NCI-H524 (cell line): Measurements from ENCODE around the gene IRF2.
"Not testable (repeated sequence)": the region's sequence is repeated elsewhere in the genome, so short reads cannot be mapped to it uniquely, and the experiment has no call there.

Source experiments
- DNase-seq, 2 experiments: peaks; one replicate each; lab custom pipeline; 2025; lab: John Stamatoyannopoulos, UW

IRF2 gene

DNA sequence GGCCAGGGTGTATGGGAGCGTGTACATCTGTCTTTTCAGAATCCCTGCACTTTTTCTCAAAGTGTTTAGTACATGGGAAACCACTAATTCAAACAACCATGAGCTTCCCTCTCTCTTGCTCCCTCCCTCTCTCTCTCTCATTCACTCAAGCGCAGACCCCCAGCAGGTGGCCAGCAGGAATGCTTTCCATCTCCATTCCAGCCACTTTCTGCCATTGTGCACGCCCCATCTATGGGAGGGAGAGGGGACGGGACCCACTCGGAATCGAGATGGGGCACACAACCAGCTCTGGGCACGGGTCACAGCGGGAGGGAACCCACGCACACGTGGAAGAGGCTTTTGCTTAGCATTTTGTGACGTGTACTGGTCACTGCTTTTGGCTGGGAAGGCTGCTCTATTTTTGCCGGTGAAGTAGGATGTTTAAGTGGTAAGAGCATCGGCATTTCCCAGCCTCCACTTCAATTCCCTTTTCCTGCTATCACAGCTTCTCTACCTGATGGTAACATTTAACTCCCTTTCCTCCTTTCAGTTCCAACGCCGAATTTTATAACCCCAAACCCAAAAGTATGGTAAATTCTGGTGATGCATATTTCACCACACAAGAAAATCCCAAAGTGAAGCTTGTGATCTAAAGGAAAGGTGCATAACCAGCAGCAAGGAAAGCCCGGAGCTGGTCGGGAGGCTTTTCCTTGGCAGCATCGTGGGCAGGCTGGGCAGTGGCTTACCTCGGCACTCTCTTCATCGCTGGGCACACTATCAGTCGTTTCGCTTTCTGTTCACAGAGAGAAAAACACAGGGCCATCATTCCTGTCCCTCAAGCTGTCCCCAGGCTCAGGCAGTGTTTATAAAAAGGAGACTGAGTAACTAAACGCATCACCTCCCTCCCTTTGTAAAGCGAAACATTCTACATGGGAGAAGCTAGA lies 84.1 kb downstream of the IRF2 start:
- no peak for DNase-seq

DNA sequence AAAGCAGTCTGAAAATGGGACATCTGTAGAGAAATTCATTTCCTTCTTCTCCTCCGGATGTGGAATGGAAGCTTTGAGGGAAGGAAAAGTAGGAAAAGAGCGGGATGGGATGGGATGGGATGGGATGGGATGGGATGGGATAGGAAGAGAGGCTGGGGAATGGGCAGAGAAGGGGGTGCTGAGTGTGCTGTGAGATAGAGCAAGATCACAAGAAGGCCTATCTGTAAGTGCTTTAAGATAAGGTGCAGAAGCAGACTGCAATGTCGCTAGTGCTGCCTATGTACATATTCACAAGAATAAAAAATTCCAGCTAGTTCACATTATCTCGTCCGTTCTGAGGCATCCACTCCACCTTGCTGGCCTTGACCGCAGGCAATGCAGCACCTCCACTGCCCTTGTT lies 86.2 kb downstream of the IRF2 start:
- DNase-seq = no peak

DNA sequence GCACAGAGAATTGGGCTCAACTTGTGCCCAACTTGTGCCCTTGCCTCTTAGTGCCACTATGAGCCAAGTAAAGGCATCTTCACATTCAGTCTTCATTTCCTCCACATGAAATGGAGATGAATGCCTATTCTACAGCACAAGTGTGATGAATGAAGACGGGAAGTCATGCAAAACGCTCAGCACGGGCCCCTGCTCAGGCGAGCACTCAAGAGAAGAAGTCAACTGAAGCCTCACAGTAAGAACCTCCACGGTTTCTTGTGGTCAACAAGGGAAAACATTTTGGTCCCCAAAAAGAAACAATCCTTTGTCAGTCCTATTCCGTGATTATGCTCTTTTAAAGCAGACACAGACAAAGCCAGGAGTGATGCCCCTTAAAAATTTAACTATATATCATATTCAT lies 87.0 kb downstream of the IRF2 start:
- DNase-seq = no peak

DNA sequence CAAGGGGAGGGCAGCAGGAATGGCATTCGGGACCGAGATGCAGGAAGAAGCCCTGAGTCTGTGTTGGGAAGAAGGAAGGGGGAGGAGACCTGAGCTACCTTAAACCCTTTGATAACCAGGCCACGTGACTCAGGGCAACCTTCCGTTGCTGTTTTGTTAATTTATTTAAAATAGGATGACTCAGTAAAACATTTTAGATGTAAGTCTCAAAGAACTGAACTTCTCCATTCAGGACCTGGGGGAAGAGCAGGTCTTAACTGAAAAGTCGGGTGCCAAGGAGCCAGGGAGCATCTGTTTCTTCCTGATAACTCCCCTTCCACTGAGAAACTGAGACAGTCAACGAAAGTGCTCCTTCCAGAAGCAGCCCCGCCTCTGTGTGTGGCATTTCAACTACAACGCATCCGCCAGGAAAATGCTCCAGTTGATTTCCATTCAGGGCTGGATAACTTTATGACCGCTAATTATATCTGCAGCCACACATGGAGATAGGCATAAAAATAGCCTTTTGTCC lies 88.0 kb downstream of the IRF2 start:
- DNase-seq = no peak

DNA sequence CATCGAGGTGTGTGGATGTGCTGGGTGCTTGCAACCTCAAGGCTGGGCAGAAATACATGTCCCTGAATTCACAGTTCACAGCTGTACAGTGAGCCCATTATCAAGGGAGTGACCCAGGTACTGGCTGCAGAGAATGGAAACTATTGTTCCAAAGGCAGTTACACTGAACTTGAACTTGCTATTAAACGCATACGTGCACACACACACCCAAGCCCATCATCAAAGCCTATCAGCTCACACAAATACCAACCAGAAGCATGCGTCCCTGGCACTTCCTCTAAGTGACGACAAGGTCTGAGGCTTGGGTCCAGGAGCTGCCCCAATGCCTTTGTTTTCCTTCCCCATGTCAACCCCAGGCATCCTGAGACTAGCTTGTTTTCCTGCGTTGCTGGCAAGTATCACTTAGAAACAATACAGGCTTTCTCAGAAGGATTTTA lies 88.6 kb downstream of the IRF2 start:
- no peak for DNase-seq

DNA sequence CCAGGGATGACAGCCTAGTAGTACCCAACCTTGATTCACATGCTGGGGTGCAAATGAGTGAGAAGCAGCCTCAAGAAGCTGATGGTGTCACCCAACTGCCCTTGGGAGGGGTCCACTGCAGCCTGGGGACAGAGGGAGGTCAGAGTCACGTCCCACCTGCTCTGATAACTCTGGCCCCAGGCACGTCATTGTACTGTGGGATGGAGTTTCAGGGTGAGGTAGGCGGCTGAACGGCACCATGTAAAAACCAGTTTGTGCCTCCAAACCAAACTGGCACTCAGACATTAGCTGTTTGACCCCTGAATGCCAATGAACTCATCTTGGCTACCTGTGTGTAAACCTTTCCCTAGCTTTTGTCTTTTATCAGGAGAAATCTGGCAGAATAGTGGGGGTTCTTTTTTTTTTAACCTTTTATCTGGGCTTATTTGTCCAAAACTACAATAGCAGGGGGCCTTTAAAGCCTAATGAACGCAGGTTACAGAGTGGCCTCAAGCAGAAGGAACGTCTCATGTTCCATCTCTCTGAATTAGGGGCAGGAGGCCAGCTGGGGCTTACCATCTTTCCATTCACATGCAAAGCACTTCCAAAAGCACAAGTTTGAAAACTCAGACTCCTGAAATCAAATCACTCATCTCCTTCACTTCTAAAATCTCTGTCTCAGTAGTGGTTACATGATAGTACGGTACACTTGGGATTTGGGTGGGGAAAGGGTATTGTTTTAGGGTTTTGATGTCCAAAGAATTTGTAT lies 89.4 kb downstream of the IRF2 start:
- DNase-seq = no peak

DNA sequence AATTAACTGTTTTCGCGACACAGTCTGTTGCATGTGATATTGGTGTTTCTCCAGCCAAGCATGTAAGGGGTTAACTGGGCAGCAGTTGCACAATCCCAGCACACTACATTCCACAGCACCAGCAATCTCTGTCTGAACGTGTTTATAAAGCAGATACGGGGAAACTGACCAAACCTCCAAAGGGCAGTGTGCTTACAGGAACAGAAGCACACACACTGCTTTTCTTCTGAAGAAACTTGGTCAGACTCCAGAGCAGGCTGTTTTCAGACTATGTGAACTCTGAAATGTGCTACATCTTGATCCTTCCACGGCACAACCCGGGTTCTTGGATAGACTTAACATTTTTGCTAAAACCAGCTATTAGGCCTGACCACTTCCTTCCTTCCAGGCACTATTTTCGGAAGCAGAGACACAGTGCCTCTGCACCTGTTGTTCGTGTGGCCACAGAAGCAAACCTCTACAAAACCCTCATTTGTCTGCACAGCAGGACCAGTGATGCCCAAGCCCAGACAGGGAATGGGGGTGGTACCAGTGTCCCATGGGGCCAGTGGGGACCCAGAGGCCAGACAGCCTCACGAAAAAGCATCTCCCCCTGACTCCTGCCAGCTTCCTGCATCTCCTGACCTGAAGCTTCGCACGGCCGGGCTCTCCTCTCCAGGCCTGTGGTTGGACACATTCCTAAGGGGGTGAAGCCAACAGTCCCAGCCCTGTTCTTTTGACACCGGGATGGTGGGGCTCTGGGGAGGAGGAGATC lies 90.1 kb downstream of the IRF2 start:
- no peak for DNase-seq

DNA sequence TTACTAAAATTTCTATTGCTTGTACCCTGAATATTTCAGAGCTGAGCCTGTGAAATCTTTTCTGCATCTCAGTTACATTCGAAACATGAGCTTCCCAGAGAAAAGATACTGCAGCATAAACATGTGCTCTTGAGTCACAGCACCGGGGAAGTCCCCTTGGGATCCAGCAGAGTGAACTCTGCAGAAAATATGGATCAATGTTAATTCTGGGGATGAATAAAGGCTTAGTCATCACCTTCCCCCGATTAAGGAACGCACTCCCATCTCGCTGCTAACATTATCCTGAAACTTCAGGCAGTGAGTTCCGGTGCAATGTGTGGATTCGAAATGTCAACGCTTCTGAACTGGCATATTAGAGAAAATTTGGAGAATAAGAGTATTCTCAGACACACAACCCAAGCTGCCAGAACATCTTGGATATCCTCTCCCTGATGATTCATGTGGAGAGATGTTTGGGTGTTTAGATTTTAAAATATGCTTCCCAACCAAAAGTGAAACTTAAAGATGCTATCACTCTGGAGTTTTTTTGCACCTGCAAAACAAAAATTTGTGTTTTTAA lies 90.8 kb downstream of the IRF2 start:
- no peak for DNase-seq

DNA sequence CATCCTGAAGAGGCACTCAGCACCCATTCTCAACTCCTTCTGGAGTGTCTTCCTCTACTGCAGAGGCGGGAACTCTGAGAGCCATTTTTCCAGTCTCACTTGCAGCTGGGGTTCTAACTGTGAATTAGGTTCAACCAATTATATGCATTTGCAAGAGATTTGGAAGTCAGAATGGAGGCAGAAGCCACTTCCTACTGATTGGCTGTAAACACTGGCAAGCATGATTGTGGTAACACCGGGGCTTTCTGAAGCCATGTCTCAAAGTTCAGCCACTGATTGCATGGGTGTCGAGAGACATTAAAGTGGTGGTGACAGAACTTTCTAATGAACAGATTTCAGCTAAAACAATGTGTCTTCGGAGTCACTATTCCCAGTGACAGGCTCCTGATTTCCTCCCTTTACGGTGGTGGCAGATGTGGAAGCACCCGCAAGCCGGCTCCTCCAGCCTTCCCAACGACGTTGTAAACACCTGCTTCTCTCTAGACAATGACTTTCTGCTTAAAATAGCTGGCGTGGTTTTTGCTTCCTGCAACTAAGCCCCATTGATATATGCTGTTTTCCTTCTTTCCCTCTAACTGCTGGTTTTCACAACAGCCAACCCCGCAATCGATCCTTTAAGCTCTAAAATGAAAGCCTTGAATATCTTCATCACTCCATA lies 92.0 kb downstream of the IRF2 start:
- DNase-seq = no peak

DNA sequence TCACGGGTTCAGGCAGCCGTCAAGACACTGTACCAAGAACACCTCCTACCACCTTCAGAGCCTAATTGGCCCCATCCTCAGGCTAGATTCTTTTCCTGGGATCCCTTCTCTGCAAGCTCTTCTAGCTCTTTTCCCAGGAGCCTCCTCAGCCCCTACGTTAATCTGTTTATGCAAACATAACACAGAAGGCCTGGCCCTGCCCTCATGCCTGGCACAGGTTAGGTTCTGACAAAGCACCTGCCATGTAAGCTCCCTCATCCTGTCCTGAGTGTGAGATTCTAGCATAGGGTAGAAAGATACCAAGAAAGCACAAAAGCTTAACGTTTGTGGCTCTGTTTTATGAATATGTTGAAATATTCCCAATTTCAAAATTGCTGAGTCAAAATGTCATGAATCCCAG lies 93.6 kb downstream of the IRF2 start:
- DNase-seq = no peak

DNA sequence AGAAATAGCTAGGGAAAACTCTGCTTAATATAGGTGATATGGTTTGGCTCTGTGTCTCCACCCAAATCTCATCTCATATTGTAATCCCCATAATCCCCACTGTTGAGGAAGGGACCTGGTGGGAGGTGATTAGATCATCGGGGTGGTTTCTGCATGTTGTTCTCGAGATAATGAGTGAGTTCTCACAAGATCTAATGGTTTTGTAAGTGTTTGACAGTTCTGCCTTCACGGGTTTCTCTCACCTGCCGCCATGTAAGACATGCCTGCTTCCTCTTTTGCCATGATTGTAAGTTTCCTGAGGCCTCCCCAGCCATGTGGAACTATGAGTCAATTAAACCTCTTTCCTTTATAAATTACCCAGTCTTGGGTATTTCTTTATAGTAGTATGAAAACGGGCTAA lies 94.1 kb downstream of the IRF2 start:
- not testable (repeated sequence) for DNase-seq

DNA sequence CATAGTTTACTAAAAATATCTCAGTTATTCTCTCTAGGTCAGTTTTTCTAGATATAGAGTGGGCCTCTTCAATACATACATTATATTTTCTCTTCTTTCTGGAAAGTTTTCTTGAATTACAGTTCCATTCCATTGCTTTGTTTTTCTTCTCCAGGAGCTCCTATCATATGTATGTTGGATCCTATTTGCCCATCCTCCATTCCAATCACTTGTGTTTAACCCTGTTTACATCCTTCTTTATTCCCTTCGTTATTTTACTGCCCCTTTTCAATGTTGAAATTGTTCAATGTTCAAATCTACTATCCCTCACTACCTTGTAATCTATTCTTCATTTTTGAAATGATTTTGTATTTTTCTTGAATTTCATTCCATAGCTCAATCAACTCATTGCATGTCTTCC lies 97.4 kb downstream of the IRF2 start:
- no peak for DNase-seq

DNA sequence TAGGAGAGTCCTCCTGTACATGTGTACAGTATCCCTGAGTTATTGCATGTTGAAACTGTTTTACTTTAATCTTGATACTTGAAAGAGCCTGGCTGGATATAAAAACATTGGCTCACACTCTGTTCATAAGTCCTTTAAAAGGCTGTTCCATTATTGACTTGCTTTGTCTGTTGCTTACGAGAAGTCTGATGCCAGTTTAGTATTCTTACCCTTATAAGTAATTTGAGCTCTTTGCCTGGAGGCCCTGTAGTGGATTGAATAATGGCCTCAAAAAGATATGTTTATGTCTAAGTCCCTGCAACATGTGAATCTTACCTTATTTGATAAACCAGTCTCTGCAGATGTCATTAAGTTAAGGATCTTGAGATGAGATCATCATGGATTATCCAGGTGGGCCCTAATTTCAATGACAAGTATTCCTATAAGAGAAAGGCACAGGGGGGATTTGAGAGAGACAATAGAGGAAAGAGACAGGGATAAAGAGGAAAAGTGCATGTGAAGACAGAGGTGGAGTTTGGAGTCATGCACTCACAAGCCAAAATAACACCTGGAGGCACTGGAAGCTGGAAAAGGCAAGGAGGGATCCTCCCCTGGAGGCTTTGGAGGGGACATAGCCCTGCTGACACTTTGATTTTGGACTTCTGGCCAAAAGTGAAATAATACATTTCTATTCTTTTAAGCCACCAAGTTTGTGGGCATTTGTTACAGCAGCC lies 98.1 kb downstream of the IRF2 start:
- no peak for DNase-seq

DNA sequence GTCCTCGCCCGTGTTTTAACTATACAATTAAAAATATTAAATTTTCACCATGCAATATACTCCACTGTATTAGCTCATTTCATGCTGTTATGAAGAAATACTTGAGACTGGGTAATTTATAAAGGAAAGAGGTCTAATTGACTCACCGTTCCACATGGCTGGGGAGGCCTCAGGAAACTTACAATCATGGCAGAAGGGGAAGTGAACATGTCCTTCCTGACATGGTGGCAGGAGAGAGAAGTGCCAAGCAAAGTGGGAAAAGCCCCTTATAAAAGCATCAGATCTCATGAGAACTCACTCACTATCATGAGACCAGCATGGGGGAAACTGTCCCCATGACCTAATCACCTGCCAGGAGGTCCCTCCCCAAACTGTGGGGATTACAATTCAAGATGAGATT lies 98.7 kb downstream of the IRF2 start:
- DNase-seq = not testable (repeated sequence)

DNA sequence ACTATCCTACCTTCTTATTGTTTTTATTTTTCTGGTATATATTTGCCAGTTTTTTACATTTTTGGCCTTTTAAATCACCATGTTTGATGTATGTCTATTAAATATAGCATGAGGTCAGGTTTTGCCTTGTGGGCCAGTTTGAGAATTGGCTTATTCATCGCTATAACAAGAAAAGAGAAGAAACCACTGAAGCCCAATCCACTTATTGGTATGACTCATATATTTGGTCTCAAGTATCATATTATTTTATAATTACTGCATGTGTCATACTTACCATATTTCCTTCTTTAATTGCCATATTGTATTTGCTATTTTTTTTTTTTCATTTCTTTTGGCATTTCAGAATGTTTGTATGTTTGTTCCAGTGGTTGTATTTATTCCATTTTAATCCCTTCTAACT lies 99.3 kb downstream of the IRF2 start:
- DNase-seq = no peak

DNA sequence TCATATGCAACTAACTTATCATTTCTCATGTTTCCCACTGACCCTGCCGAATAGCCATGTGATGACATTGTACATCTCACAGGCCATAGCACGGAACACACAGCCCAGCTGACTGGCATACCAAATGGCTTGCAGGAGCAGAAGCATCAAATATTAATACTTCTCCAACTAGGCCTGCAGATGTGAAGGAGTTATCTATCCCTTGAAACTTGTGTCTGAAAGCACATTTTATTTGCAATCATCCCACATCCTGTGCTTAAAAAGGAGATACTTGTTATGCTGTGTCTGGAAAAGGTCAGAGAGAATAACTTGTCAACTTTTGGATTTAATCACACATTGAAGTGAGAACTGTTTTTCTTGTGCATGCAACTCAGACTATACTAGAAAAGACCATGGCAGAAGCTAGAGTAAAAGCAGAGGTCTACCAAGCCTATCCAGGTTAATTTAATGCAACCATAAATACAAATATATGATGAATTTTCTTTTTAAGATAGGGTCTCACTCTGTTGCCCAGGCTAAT lies 100.4 kb downstream of the IRF2 start:
- no peak for DNase-seq

DNA sequence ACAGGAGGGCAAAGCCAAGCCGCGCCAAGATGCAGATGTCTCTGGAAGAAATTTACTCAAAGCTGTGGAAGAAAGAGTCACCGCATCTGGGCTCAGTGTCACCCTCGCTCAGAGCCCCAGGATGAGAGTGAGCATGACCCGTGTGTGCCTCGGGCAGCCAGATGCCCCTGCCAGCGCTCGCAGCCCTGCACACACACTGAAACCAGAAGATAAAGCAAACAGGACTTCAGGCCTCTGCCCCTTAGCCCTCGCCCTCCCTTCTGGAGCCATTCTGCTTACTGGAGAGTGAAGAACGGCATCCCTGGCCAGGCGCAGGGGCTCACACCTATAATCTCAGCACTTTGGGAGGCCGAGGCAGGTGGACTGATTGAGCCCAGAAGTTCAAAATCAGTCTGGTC lies 103.0 kb downstream of the IRF2 start:
- DNase-seq = no peak

DNA sequence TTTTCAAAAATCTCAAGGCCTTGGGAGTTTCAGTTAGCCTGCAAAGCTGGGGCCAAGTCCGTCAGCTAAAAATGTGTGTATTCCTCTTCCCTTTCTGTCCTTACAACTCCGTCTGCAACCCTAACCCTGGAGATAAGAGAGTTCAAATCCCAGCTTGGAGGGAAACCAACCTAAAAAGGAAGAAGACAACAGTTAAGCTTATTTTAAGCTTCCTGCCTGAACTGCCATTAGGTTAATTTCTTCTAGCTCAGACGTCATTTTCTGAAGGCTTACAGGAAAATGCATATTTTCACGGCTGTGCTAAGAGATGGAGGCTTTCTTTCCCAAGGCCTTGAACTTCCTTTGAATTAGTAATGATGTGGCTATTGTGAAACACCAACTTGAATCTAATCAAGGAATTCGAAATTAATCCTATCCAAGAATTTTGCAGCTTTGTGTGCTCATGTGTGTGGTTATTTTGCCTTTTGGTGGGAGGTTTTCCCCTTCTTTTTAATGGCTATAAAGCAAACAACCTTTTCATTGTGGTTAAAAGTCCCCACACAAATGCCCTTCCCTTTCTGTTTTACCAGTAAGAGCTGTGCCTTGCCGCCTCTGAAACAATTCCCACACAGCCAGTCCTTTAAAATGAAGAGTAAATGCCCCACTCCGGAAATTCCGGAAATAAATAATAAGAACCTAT lies 103.5 kb downstream of the IRF2 start:
- no peak for DNase-seq

DNA sequence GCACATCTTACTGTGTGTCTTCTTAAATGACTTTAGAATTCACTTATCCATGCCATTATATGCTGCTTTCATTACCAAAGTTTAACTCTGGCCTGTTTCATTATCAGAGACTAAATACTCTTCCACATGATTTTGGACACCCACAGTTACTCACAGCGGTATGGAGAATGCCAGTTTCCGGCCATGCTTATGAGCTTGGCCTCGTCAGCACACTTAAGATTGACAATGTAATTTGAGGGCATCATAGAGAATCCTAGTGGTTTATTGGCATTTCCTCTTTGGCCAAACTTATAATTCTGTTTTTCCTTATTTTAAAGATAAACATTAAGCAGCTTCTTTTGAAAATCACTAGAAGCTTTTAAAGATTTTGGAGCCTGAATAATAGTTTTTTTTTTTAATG lies 104.5 kb downstream of the IRF2 start:
- DNase-seq = no peak

DNA sequence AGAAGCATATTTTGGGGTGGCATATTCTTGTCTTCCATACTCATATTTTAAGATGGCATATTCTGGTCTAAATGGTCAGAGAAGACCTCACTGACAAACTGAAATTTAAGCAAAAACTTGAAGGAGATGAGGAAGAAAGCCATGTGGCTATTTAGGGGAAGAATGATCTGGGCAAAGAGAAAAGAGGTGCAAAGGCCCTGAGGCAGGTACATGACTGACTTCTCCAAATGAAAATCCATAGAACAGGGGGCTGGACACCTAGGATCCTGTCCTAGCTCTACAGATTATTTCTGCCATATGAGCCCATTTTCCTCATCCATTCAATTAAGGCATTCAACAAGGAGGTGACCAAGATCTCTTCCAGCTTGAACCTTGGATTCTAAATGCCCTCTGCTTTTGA lies 105.6 kb downstream of the IRF2 start:
- DNase-seq = no peak
